NT2/D1 (cell line): Measurements from ENCODE around the gene HIC1.

ENCODE experiments used
- DNase-seq: peaks from one replicate; pipeline ENCODE4 v3.0.0-alpha.2; 2011; ENCODE audit warnings: low read depth, low spot score
- H3K27me3 ChIP-seq: 2 replicates; pipeline ENCODE4 v1.6.0; 2011; ENCODE audit warnings: mild to moderate bottlenecking; ENCODE audit not compliant: insufficient read length, insufficient read depth
- H3K36me3 ChIP-seq: 2 replicates; pipeline ENCODE4 v1.6.1; 2011; ENCODE audit warnings: mild to moderate bottlenecking, low read length, mixed read lengths; ENCODE audit not compliant: insufficient read depth, insufficient read length
- H3K4me1 ChIP-seq: 2 replicates; pipeline ENCODE4 v1.5.1; 2011; ENCODE audit not compliant: insufficient read depth, insufficient read length
- H3K4me3 ChIP-seq: 2 replicates; pipeline ENCODE4 v1.5.1; 2011; ENCODE audit warnings: low read depth; ENCODE audit not compliant: insufficient read length
- H3K9ac ChIP-seq: 2 replicates; pipeline ENCODE4 v1.6.0; 2011; ENCODE audit warnings: low read depth; ENCODE audit not compliant: insufficient read length
- H3K9me3 ChIP-seq: 2 replicates; pipeline ENCODE4 v1.5.1; 2011; ENCODE audit warnings: mild to moderate bottlenecking, low read length; ENCODE audit not compliant: insufficient read depth
- SUZ12 ChIP-seq: IDR thresholded peaks from 2 replicates; pipeline ENCODE4 v1.6.1; 2011; ENCODE audit not compliant: insufficient read length, insufficient read depth; ENCODE audit errors: extremely low read depth
- YY1 ChIP-seq: IDR thresholded peaks from 2 replicates; pipeline ENCODE4 v1.6.1; 2011; ENCODE audit not compliant: insufficient read length, insufficient read depth
- ZNF274 ChIP-seq: IDR thresholded peaks from 2 replicates; pipeline ENCODE4 v1.6.1; 2011; ENCODE audit warnings: mild to moderate bottlenecking, low read depth, low read length

HIC1 gene

GRCh38 chr17:2087597-2088211 is 32.8 kb downstream of the HIC1 start:
- H3K9ac ChIP-seq: no peak overlapping the region
- H3K4me3 ChIP-seq: no peak overlapping the region
- peaks cover 20% of the 10 kb centered on the region for H3K4me1 ChIP-seq
- peaks cover 2% of the 10 kb centered on the region for H3K36me3 ChIP-seq
- no peaks in the 10 kb centered on the region for H3K27me3 ChIP-seq
- no peak for DNase-seq
- TF ChIP-seq YY1 (no peak), SUZ12 (no peak), ZNF274 (no peak)
- H3K9me3 ChIP-seq: no peaks in the 10 kb centered on the region

- DNase-seq: no peak
- Histone ChIP-seq H3K9me3 (no peaks in the 10 kb centered on the region), H3K9ac (no peak overlapping the region), H3K27me3 (no peaks in the 10 kb centered on the region), H3K36me3 (no peaks in the 10 kb centered on the region), H3K4me3 (no peak overlapping the region), H3K4me1 (peaks cover 20% of the 10 kb centered on the region)
- TF ChIP-seq YY1 (no peak), ZNF274 (no peak), SUZ12 (no peak)
Measured at GRCh38 chr17:2089021-2089422, 34.1 kb downstream of the HIC1 start.

GRCh38 chr17:2090210-2090641 is 35.3 kb downstream of the HIC1 start:
- no peaks in the 10 kb centered on the region for H3K27me3 ChIP-seq
- H3K4me1 ChIP-seq: peaks cover 17% of the 10 kb centered on the region
- H3K9me3 ChIP-seq: no peaks in the 10 kb centered on the region
- no peaks in the 10 kb centered on the region for H3K36me3 ChIP-seq
- H3K9ac ChIP-seq: no peak overlapping the region
- DNase-seq: no peak
- no peak overlapping the region for H3K4me3 ChIP-seq
- TF ChIP-seq ZNF274 (no peak), SUZ12 (no peak), YY1 (no peak)

- DNase-seq: peak; percentile 55
- no peak for TF ChIP-seq YY1
- no peak for TF ChIP-seq ZNF274
- no peak for TF ChIP-seq SUZ12
- H3K36me3 ChIP-seq: no peaks in the 10 kb centered on the region
- no peak overlapping the region for H3K4me3 ChIP-seq
- no peak overlapping the region for H3K9ac ChIP-seq
- H3K9me3 ChIP-seq: no peaks in the 10 kb centered on the region
- peaks cover 14% of the 10 kb centered on the region for H3K4me1 ChIP-seq
- no peaks in the 10 kb centered on the region for H3K27me3 ChIP-seq
Measured at GRCh38 chr17:2090804-2091534, 36.1 kb downstream of the HIC1 start.

- peaks cover 16% of the 10 kb centered on the region for H3K4me1 ChIP-seq
- H3K4me3 ChIP-seq: no peak overlapping the region
- H3K9ac ChIP-seq: no peak overlapping the region
- TF ChIP-seq ZNF274: no peak
- TF ChIP-seq YY1: no peak
- no peak for TF ChIP-seq SUZ12
- no peaks in the 10 kb centered on the region for H3K36me3 ChIP-seq
- DNase-seq: no peak
- no peaks in the 10 kb centered on the region for H3K9me3 ChIP-seq
- H3K27me3 ChIP-seq: no peaks in the 10 kb centered on the region
Measured at GRCh38 chr17:2092253-2092652, 37.4 kb downstream of the HIC1 start.

- Histone ChIP-seq H3K4me3 (no peak overlapping the region), H3K27me3 (no peaks in the 10 kb centered on the region), H3K9me3 (no peaks in the 10 kb centered on the region), H3K9ac (peak overlapping the region; percentile 27), H3K4me1 (peaks cover 16% of the 10 kb centered on the region), H3K36me3 (no peaks in the 10 kb centered on the region)
- TF ChIP-seq YY1: no peak
- TF ChIP-seq ZNF274: no peak
- TF ChIP-seq SUZ12: no peak
- no peak for DNase-seq
Measured at GRCh38 chr17:2093349-2093748, 38.4 kb downstream of the HIC1 start.

GRCh38 chr17:2094891-2095535 is 40.1 kb downstream of the HIC1 start:
- no peak overlapping the region for H3K9ac ChIP-seq
- H3K9me3 ChIP-seq: no peaks in the 10 kb centered on the region
- H3K4me1 ChIP-seq: peaks cover 12% of the 10 kb centered on the region
- H3K27me3 ChIP-seq: no peaks in the 10 kb centered on the region
- TF ChIP-seq YY1 (no peak), ZNF274 (no peak), SUZ12 (no peak)
- no peaks in the 10 kb centered on the region for H3K36me3 ChIP-seq
- H3K4me3 ChIP-seq: no peak overlapping the region
- no peak for DNase-seq
